ENCODE measurements around the gene KIF6.
A peak's percentile ranks its signal among the peaks of the same experiment; 100 is the strongest.
"Not testable (repeated sequence)": the region's sequence is repeated elsewhere in the genome, so short reads cannot be mapped to it uniquely, and the experiment has no call there.

The KIF6 gene

DNA sequence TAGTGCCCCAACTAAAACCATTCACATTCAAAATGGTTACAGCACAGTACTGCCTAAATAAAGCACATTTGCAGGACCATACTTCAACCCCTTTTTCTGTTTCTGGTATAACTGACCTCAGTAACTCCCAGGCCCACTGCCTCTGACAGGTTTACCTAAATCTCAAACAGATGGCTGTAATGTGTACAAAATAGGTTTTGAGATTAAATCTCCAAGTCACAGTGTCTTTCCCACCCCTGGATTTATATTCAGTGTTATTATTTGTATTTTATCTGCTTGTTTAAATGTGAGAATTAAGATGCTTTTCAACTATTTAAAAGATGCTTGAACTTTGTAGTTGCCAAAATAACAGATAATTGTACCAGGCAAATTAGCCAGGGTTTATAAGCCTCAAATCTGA is 4.7 kb upstream of the KIF6 start:
- H2AFZ ChIP-seq (ENCODE audit: low read depth, low read length), result no peak overlapping the region
- ATAC-seq (ENCODE audit: insufficient read depth, low read depth), result no peak
- no peak overlapping the region for H3K27ac ChIP-seq (ENCODE audit: low read length)
- TF ChIP-seq, protein P1, sequence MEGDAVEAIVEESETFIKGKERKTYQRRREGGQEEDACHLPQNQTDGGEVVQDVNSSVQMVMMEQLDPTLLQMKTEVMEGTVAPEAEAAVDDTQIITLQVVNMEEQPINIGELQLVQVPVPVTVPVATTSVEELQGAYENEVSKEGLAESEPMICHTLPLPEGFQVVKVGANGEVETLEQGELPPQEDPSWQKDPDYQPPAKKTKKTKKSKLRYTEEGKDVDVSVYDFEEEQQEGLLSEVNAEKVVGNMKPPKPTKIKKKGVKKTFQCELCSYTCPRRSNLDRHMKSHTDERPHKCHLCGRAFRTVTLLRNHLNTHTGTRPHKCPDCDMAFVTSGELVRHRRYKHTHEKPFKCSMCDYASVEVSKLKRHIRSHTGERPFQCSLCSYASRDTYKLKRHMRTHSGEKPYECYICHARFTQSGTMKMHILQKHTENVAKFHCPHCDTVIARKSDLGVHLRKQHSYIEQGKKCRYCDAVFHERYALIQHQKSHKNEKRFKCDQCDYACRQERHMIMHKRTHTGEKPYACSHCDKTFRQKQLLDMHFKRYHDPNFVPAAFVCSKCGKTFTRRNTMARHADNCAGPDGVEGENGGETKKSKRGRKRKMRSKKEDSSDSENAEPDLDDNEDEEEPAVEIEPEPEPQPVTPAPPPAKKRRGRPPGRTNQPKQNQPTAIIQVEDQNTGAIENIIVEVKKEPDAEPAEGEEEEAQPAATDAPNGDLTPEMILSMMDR (IDR thresholded peaks at IDR 0.05; ENCODE audit: borderline replicate concordance, extremely low read depth, low read length, poor library complexity, severe bottlenecking), result no peak
- TF ChIP-seq EZH2 (IDR thresholded peaks at IDR 0.05; ENCODE audit: borderline replicate concordance, low read depth, low read length, severe bottlenecking), result no peak
- no peaks in the 10 kb centered on the region for H4K20me1 ChIP-seq (ENCODE audit: insufficient read depth, low read length)
- peaks cover 16% of the 10 kb centered on the region for H3K27me3 ChIP-seq (ENCODE audit: insufficient read depth, low read length, poor library complexity)
- no peak overlapping the region for H3K9ac ChIP-seq (ENCODE audit: low read depth, low read length)
- peaks cover 4% of the 10 kb centered on the region for H3K4me1 ChIP-seq (ENCODE audit: insufficient read depth, low read length)
- no peaks in the 10 kb centered on the region for H3K36me3 ChIP-seq (ENCODE audit: insufficient read depth, low read length)
- H3K4me2 ChIP-seq (ENCODE audit: insufficient read depth, low read length), result no peak overlapping the region
- no peak for DNase-seq
- H3K4me3 ChIP-seq (ENCODE audit: low read depth in 1 of 2, low read length in 2 of 2), result no peak overlapping the region
- no peaks in the 10 kb centered on the region for H3K79me2 ChIP-seq (ENCODE audit: insufficient read depth, low read length)
- no peaks in the 10 kb centered on the region for H3K9me3 ChIP-seq (ENCODE audit: insufficient read depth, low read length, severe bottlenecking)

DNA sequence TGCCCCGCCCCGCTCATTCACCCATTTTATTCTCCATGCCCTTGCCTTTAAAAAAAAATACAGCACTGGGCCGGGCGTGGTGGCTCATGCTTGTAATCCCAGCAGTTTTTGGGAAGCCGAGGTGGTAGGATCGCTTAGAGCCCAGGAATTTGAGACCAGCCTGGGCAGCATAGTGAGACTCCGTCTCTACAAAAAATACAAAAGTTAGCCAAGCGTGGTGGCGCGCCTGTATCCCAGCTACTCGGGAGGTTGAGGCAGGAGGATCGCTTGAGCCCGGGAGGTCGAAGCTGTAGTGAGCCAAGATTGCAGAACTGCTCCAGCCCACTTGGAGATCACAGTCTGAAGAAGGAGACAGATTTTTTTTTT is 407 bp upstream of the KIF6 start:
- no peak for DNase-seq
- Histone ChIP-seq H3K4me2 (ENCODE audit: insufficient read depth, low read length) (peak overlapping the region; percentile 78), H3K9ac (ENCODE audit: low read depth, low read length) (no peak overlapping the region), H2AFZ (ENCODE audit: low read depth, low read length) (peak overlapping the region; percentile 63), H3K36me3 (ENCODE audit: insufficient read depth, low read length) (no peaks in the 10 kb centered on the region), H3K9me3 (ENCODE audit: insufficient read depth, low read length, severe bottlenecking) (no peaks in the 10 kb centered on the region), H3K27ac (ENCODE audit: low read length) (no peak overlapping the region), H4K20me1 (ENCODE audit: insufficient read depth, low read length) (no peaks in the 10 kb centered on the region), H3K4me3 (ENCODE audit: low read depth in 1 of 2, low read length in 2 of 2) (peak overlapping the region in 1 of 2 experiments; percentile 57; a peak in 2 of 4 replicates), H3K79me2 (ENCODE audit: insufficient read depth, low read length) (no peaks in the 10 kb centered on the region), H3K27me3 (ENCODE audit: insufficient read depth, low read length, poor library complexity) (peaks cover 2% of the 10 kb centered on the region), H3K4me1 (ENCODE audit: insufficient read depth, low read length) (peaks cover 9% of the 10 kb centered on the region)
- TF ChIP-seq EZH2 (IDR thresholded peaks at IDR 0.05; ENCODE audit: borderline replicate concordance, low read depth, low read length, severe bottlenecking), result no peak
- TF ChIP-seq, protein P1 (IDR thresholded peaks at IDR 0.05; ENCODE audit: borderline replicate concordance, extremely low read depth, low read length, poor library complexity, severe bottlenecking), result no peak
- ATAC-seq (ENCODE audit: insufficient read depth, low read depth), result no peak

DNA sequence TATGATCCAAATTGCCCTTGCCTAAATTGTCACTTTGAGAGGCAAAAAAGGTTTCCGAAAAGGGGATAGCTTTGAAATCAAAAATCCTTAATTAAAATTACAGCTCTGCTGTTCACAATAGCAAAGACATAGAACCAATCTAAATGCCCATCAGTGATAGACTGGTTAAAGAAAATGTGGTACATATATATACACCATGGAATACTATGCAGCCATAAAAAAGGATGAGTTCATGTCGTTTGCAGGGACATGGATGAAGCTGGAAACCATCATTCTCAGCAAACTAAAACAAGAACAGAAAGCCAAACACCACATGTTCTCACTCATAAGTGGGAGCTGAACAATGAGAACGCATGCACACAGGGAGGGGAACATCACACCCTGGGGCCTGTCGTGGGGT is 1.9 kb downstream of the KIF6 start:
- not testable (repeated sequence) for H3K4me2 ChIP-seq (ENCODE audit: insufficient read depth, low read length); H3K4me3 ChIP-seq (ENCODE audit: low read depth in 1 of 2, low read length in 2 of 2); H3K79me2 ChIP-seq (ENCODE audit: insufficient read depth, low read length); H3K9me3 ChIP-seq (ENCODE audit: insufficient read depth, low read length, severe bottlenecking); H4K20me1 ChIP-seq (ENCODE audit: insufficient read depth, low read length); ATAC-seq (ENCODE audit: insufficient read depth, low read depth); H3K36me3 ChIP-seq (ENCODE audit: insufficient read depth, low read length); H2AFZ ChIP-seq (ENCODE audit: low read depth, low read length); DNase-seq; H3K9ac ChIP-seq (ENCODE audit: low read depth, low read length); H3K4me1 ChIP-seq (ENCODE audit: insufficient read depth, low read length); H3K27ac ChIP-seq (ENCODE audit: low read length); H3K27me3 ChIP-seq (ENCODE audit: insufficient read depth, low read length, poor library complexity)

DNA sequence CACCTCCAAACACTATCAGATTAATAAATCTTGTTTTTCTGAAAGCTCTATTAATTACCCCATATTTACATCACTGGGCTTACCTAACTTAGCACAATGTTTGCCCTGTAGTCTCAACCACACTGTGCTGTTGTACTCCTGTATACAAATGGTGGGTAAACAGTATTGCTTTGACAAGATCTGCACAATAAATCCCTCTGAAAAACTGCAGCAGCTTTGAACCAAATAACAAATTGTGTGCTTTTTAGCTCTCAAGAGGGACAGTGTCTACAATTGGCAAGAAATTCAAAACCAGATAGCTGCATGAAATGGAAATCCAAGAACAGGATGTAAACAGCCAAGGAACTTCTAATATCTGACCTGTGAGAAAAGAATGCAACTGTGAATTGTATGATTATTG is 10.4 kb downstream of the KIF6 start:
- no peaks in the 10 kb centered on the region for H3K9me3 ChIP-seq (ENCODE audit: insufficient read depth, low read length, severe bottlenecking)
- H3K4me1 ChIP-seq (ENCODE audit: insufficient read depth, low read length), result no peaks in the 10 kb centered on the region
- H3K27me3 ChIP-seq (ENCODE audit: insufficient read depth, low read length, poor library complexity), result peaks cover 24% of the 10 kb centered on the region
- DNase-seq, result no peak
- no peaks in the 10 kb centered on the region for H3K79me2 ChIP-seq (ENCODE audit: insufficient read depth, low read length)
- H2AFZ ChIP-seq (ENCODE audit: low read depth, low read length), result no peak overlapping the region
- H3K4me3 ChIP-seq (ENCODE audit: low read depth in 1 of 2, low read length in 2 of 2), result no peak overlapping the region
- H3K36me3 ChIP-seq (ENCODE audit: insufficient read depth, low read length), result no peaks in the 10 kb centered on the region
- no peak overlapping the region for H3K27ac ChIP-seq (ENCODE audit: low read length)
- TF ChIP-seq EZH2 (IDR thresholded peaks at IDR 0.05; ENCODE audit: borderline replicate concordance, low read depth, low read length, severe bottlenecking), result no peak
- TF ChIP-seq, protein P1 (IDR thresholded peaks at IDR 0.05; ENCODE audit: borderline replicate concordance, extremely low read depth, low read length, poor library complexity, severe bottlenecking), result no peak
- no peak overlapping the region for H3K9ac ChIP-seq (ENCODE audit: low read depth, low read length)
- no peaks in the 10 kb centered on the region for H4K20me1 ChIP-seq (ENCODE audit: insufficient read depth, low read length)
- no peak for ATAC-seq (ENCODE audit: insufficient read depth, low read depth)
- H3K4me2 ChIP-seq (ENCODE audit: insufficient read depth, low read length), result no peak overlapping the region
